GM12878 (cell line): Measurements from ENCODE around the gene MSRB2. TPM values are rescaled to one million over a fixed set of nuclear protein-coding genes. Genes with fewer than 3 reads are reported as not detected.
"Not testable (repeated sequence)": the region's sequence is repeated elsewhere in the genome, so short reads cannot be mapped to it uniquely, and the experiment has no call there.

Experiments used
- ATAC-seq: fragments of 200-7000 bp; cut with Tn5 transposase; 3 replicates; pipeline ENCODE4 v1.9.1; 2020; ENCODE audit warnings: mild to moderate bottlenecking, moderate library complexity
- BruUV-seq: library from RNA; stranded (reverse); fragments of 400-500 nt; replicated peaks from 2 replicates; lab custom pipeline; 2021; lab: Mats Ljungman, UMichigan
- CTCF ChIA-PET: fragments of 300-600 bp; sonication (Branson Sonifier 250); formaldehyde crosslinking; extraction: SDS; loops from one replicate; lab custom pipeline; 2021; ENCODE audit warnings: inconsistent platforms; lab: Yijun Ruan, JAX
- POLR2A ChIA-PET: fragments of 350-600 bp; formaldehyde crosslinking; extraction: SDS; loops from one replicate; lab custom pipeline; 2021; ENCODE audit warnings: inconsistent platforms; lab: Charles Lee
- RAD21 ChIA-PET: fragments of 300-600 bp; sonication (Branson Sonifier 250); formaldehyde crosslinking; loops from one replicate; lab custom pipeline; 2023; ENCODE audit warnings: antibody characterized with exemption; ENCODE audit not compliant: unreplicated experiment; lab: Charles Lee
- SMC1A ChIA-PET: fragments of 300-600 bp; sonication (Branson Sonifier 250); formaldehyde crosslinking; loops from one replicate; lab custom pipeline; 2023; ENCODE audit not compliant: unreplicated experiment, uncharacterized antibody; lab: Charles Lee
- DNase-seq: peaks from one replicate; pipeline ENCODE4 v3.0.0-alpha.2; 2011; ENCODE audit warnings: low read depth, low spot score
- FAIRE-seq: peaks from 3 replicates; lab custom pipeline; 2011; peaks lifted over from hg19 to GRCh38; lab: Jason Lieb, UNC
- H2AFZ ChIP-seq: 2 replicates; pipeline ENCODE4 v1.6.0; 2011; ENCODE audit warnings: low read depth, low read length, control low read depth; ENCODE audit not compliant: control insufficient read depth
- H3K27ac ChIP-seq: 2 replicates; pipeline ENCODE4 v1.5.1; 2011; ENCODE audit warnings: control low read depth; ENCODE audit not compliant: control insufficient read depth, insufficient read depth
- H3K27me3 ChIP-seq, 2 experiments: replicated peaks in 1 of 2; 2 replicates each; pipeline versions ENCODE4 v1.6.0 to v1.6.1; 2011; ENCODE audit warnings: low read length in 1 of 2; ENCODE audit not compliant: control insufficient read depth in 2 of 2, insufficient read depth in 2 of 2
- H3K36me3 ChIP-seq, 2 experiments: 2 replicates each; pipeline ENCODE4 v1.5.1; 2011; ENCODE audit warnings: low read length in 1 of 2; ENCODE audit not compliant: control insufficient read depth in 2 of 2, insufficient read depth in 2 of 2
- H3K4me1 ChIP-seq: 2 replicates; pipeline ENCODE4 v1.6.1; 2011; ENCODE audit warnings: mild to moderate bottlenecking, low read length, moderate library complexity, mixed read lengths; ENCODE audit not compliant: control insufficient read depth, insufficient read depth
- H3K4me2 ChIP-seq: 2 replicates; pipeline ENCODE4 v1.6.0; 2011; ENCODE audit warnings: control low read depth; ENCODE audit not compliant: control insufficient read depth, insufficient read depth
- H3K4me3 ChIP-seq: fragments of 200-600 bp; sonication (generic); 2 replicates; pipeline ENCODE4 v1.5.1; 2016
- H3K79me2 ChIP-seq: 2 replicates; pipeline ENCODE4 v1.6.0; 2011; ENCODE audit warnings: low read length; ENCODE audit not compliant: control insufficient read depth, insufficient read depth
- H3K9ac ChIP-seq: 2 replicates; pipeline ENCODE4 v1.8.0; 2011; ENCODE audit warnings: low read length, control low read depth, mixed read lengths; ENCODE audit not compliant: control insufficient read depth, insufficient read depth
- H3K9me3 ChIP-seq: replicated peaks from 3 replicates; pipeline ENCODE4 v1.5.1; 2011; ENCODE audit warnings: mild to moderate bottlenecking, low read length; ENCODE audit not compliant: control insufficient read depth, insufficient read depth
- H4K20me1 ChIP-seq: 2 replicates; pipeline ENCODE4 v1.6.0; 2011; ENCODE audit not compliant: control insufficient read depth, insufficient read depth
- BCL3 ChIP-seq: IDR thresholded peaks from 2 replicates; pipeline ENCODE4 v1.6.1; 2011; ENCODE audit warnings: borderline replicate concordance, low read depth, mild to moderate bottlenecking, moderate library complexity, low read length; ENCODE audit not compliant: insufficient read depth, poor library complexity, severe bottlenecking
- CBX3 ChIP-seq: fragments of 200-600 bp; sonication (generic); IDR thresholded peaks from 2 replicates; pipeline ENCODE4 v1.6.1; 2016; ENCODE audit warnings: low read depth, borderline replicate concordance
- FOS ChIP-seq: IDR thresholded peaks from 3 replicates; pipeline ENCODE4 v1.6.1; 2011; ENCODE audit warnings: borderline replicate concordance; ENCODE audit not compliant: insufficient read length; ENCODE audit errors: extremely low read depth
- IKZF2 ChIP-seq, 2 experiments: fragments of 450-650 bp; IDR thresholded peaks; 2 replicates each; pipeline ENCODE4 v1.6.1; 2017; ENCODE audit warnings: mild to moderate bottlenecking in 2 of 2, moderate library complexity in 2 of 2
- IRF3 ChIP-seq: fragments of 450-650 bp; IDR thresholded peaks from 2 replicates; pipeline ENCODE4 v1.6.1; 2014; ENCODE audit warnings: mild to moderate bottlenecking
- LARP7 ChIP-seq: fragments of 450-650 bp; IDR thresholded peaks from 2 replicates; pipeline ENCODE4 v1.6.1; 2017; ENCODE audit warnings: mild to moderate bottlenecking
- NFIC ChIP-seq: IDR thresholded peaks from 2 replicates; pipeline ENCODE4 v1.6.1; 2012; ENCODE audit warnings: low read depth, mild to moderate bottlenecking, inconsistent platforms, low read length, moderate library complexity
- PAX8 ChIP-seq: fragments of 450-650 bp; IDR thresholded peaks from 2 replicates; pipeline ENCODE4 v1.6.1; 2017; ENCODE audit warnings: mild to moderate bottlenecking, moderate library complexity
- RUNX3 ChIP-seq: IDR thresholded peaks from 2 replicates; pipeline ENCODE4 v1.6.1; 2012; ENCODE audit warnings: low read length, inconsistent platforms
- SUPT20H ChIP-seq: IDR thresholded peaks from 2 replicates; pipeline ENCODE4 v1.6.1; 2011; ENCODE audit warnings: low read depth, mild to moderate bottlenecking, low read length, moderate library complexity, borderline replicate concordance; ENCODE audit not compliant: control insufficient read depth
- TAF1 ChIP-seq: IDR thresholded peaks from 2 replicates; pipeline ENCODE4 v1.6.1; 2011; ENCODE audit warnings: mild to moderate bottlenecking, low read depth, low read length, borderline replicate concordance
- ZZZ3 ChIP-seq: IDR thresholded peaks from 2 replicates; pipeline ENCODE4 v1.6.1; 2011; ENCODE audit warnings: low read depth; ENCODE audit not compliant: control insufficient read depth, insufficient read length
- WGBS: methylation state at CpG from one replicate; pipeline ENCODE4 v1.1.6; 2016; ENCODE audit warnings: low lambda C conversion rate; ENCODE audit not compliant: insufficient replicate concordance, insufficient coverage; ENCODE audit errors: missing lambda C conversion rate; 5-methylcytosine and 5-hydroxymethylcytosine counted together
- in situ Hi-C: fragments of 300-500 bp; cut with MboI; formaldehyde crosslinking; loops from 9 replicates; pipeline ENCODE4 v1.14.3; 2018; ENCODE audit warnings: mixed read lengths
- intact Hi-C: fragments of 100-400 bp; cut with micrococcal nuclease; formaldehyde crosslinking; loops from one replicate; pipeline ENCODE4 v1.14.2; 2022; ENCODE audit not compliant: unreplicated experiment
- polyA plus RNA-seq, 11 experiments: library from polyadenylated mRNA; depleted of rRNA in 4 of 11; unstranded in 6 of 11; stranded (reverse) in 5 of 11; fragments of >200 nt; fragmentation: Nextera tagmentation in 4 of 11; fragmentation: Illumina TruSeq in 1 of 11; extraction: Ambion mirVana in 4 of 11; extraction: Trizol in 1 of 11; gene quantifications; 1 replicate in 1 of 11; 2 replicates in 10 of 11; pipeline versions ENCODE4 v1.2.1 to v1.2.3, GENCODE V29; 2011 to 2016; ENCODE audit warnings: inconsistent platforms in 2 of 11, missing spikeins in 2 of 11, low read depth in 1 of 11
- total RNA-seq, 4 experiments: library from RNA; depleted of rRNA in 3 of 4; stranded (reverse); fragments of >200 nt in 3 of 4; fragmentation: Illumina TruSeq in 1 of 4; extraction: Trizol in 1 of 4; gene quantifications; 2 replicates each; pipeline versions ENCODE4 v1.2.1 to v1.2.3, GENCODE V29; 2013 to 2021

The MSRB2 gene
- total and polyA plus RNA-seq, 10 of the 15 experiments (the other 5 are each of a cell fraction or from before 2014, with no cell fraction given): 1.5 to 18.6 (median 6.2) TPM

- intact Hi-C loops: loop anchor here (10.0 kb wide), 1 partner anchor 366 kb away; no protein-coding TSS in a partner anchor
- in situ Hi-C loops, H3K79me2 ChIP-seq, H4K20me1 ChIP-seq, DNase-seq, H3K9ac ChIP-seq, H3K27me3 ChIP-seq, POLR2A ChIA-PET, FAIRE-seq, H3K4me3 ChIP-seq, H3K27ac ChIP-seq, H3K4me2 ChIP-seq, H3K36me3 ChIP-seq, RAD21 ChIA-PET, BruUV-seq, H3K9me3 ChIP-seq: not testable (repeated sequence)
- peaks cover 28% of the 10 kb centered on the region for H3K4me1 ChIP-seq
- WGBS: 75% methylated on average over 10 of the region's 12 CpGs
- peak overlapping the region; percentile 46 for H2AFZ ChIP-seq
- SMC1A ChIA-PET: interaction anchor here (0.6 kb wide), 1 partner anchor 1026 kb away, joined by 3 read pairs; no protein-coding TSS in a partner anchor
- peak; percentile 46 for ATAC-seq
- CTCF ChIA-PET: interaction anchor here (0.7 to 1.2 kb wide), 2 partner anchors 9 to 681 kb away, joined by 3 read pairs; no protein-coding TSS in a partner anchor
Measured at GRCh38 chr10:23070092-23070912, 25.1 kb upstream of the MSRB2 start.

GRCh38 chr10:23070913-23071218 is 24.5 kb upstream of the MSRB2 start:
- intact Hi-C loops: loop anchor here (10.0 kb wide), 1 partner anchor 366 kb away; no protein-coding TSS in a partner anchor
- Histone ChIP-seq H3K79me2 (no peaks in the 10 kb centered on the region), H3K27ac (peak overlapping the region; percentile 9; the same call in 1 of the 2 replicates), H3K4me3 (no peak overlapping the region), H3K36me3 (no peaks in the 10 kb centered on the region), H3K9me3 (no peaks in the 10 kb centered on the region), H2AFZ (peak overlapping the region; percentile 46), H3K4me2 (peak overlapping the region; percentile 41; the same call in 1 of the 2 replicates), H3K27me3 (no peaks in the 10 kb centered on the region), H3K4me1 (peaks cover 28% of the 10 kb centered on the region), H3K9ac (no peak overlapping the region), H4K20me1 (no peaks in the 10 kb centered on the region)
- SMC1A ChIA-PET: interaction anchor here (0.6 kb wide), 1 partner anchor 1027 kb away, joined by 3 read pairs; no protein-coding TSS in a partner anchor
- ATAC-seq: peak; percentile 73
- POLR2A ChIA-PET: no interaction called here
- peak; percentile 41 for DNase-seq
- RAD21 ChIA-PET: interaction anchor here (0.6 kb wide), 1 partner anchor 242 kb away, joined by 4 read pairs; no protein-coding TSS in a partner anchor
- CTCF ChIA-PET: interaction anchor here (0.7 to 1.2 kb wide), 3 partner anchors 8 to 682 kb away, joined by 3 read pairs; no protein-coding TSS in a partner anchor
- in situ Hi-C loops: no loop called here
- WGBS: 0% methylated on average over 3 of the region's 3 CpGs
- no TSS peak for BruUV-seq
- FAIRE-seq: no peak
- peak in 1 of 2 experiments; percentile 39; a peak in 1 of 4 replicates for TF ChIP-seq IKZF2 (IDR thresholded peaks at IDR 0.05)
- TF ChIP-seq FOS: no peak
- no peak for TF ChIP-seq BCL3
- 0 out of 2 replicates have a peak, but pooled peaks have one; percentile 29 for TF ChIP-seq NFIC
- TF ChIP-seq PAX8: no peak
- TF ChIP-seq CBX3: no peak
- TF ChIP-seq RUNX3: peak; percentile 50
- TF ChIP-seq SUPT20H: no peak
- TF ChIP-seq TAF1: no peak
- TF ChIP-seq ZZZ3: no peak
- TF ChIP-seq LARP7: no peak
- TF ChIP-seq IRF3: no peak
